Heart left ventricle (tissue), 16 donors: ENCODE data around the gene PSMG3. TPM values are rescaled to one million over a fixed set of nuclear protein-coding genes. Genes with fewer than 3 reads are reported as not detected.
A peak's percentile ranks its signal among the peaks of the same experiment; 100 is the strongest.

Source experiments
- ATAC-seq, 4 donors: fragments of 200-7000 bp; cut with Tn5 transposase; one replicate each; pipeline ENCODE4 v1.9.1; 2020 to 2022; ENCODE audit warnings: moderate library complexity in 4 of 4, mild to moderate bottlenecking in 3 of 4, moderate number of reproducible peaks in 1 of 4
- DNase-seq, 5 donors: peaks; one replicate each; pipeline ENCODE4 v3.0.0-alpha.2; 2020
- H3K27ac ChIP-seq, 12 donors: fragments of 200-600 bp; sonication (generic) in 4 of 12; one replicate each; pipeline versions ENCODE4 v1.5.0 to v1.8.0; 2016 to 2022; ENCODE audit warnings: mild to moderate bottlenecking in 2 of 12
- H3K27me3 ChIP-seq, 9 donors: fragments of 200-600 bp; sonication (generic) in 2 of 9; one replicate each; pipeline versions ENCODE4 v1.5.1 to v1.8.0; 2016 to 2022; ENCODE audit warnings: mild to moderate bottlenecking in 3 of 9
- H3K36me3 ChIP-seq, 9 donors: fragments of 200-600 bp; sonication (generic) in 2 of 9; one replicate each; pipeline versions ENCODE4 v1.5.0 to v1.8.0; 2018 to 2022; ENCODE audit warnings: mild to moderate bottlenecking in 2 of 9
- H3K4me1 ChIP-seq, 12 donors: fragments of 200-600 bp; sonication (generic) in 4 of 12; one replicate each; pipeline versions ENCODE4 v1.5.0 to v1.8.0; 2016 to 2022; ENCODE audit warnings: mild to moderate bottlenecking in 3 of 12
- H3K4me3 ChIP-seq, 12 donors: fragments of 200-600 bp; sonication (generic) in 4 of 12; one replicate each; pipeline versions ENCODE4 v1.5.0 to v1.8.0; 2017 to 2022; ENCODE audit warnings: mild to moderate bottlenecking in 9 of 12, moderate library complexity in 4 of 12
- H3K9me3 ChIP-seq, 12 donors: fragments of 200-600 bp; sonication (generic) in 4 of 12; one replicate each; pipeline versions ENCODE4 v1.5.0 to v1.8.0; 2016 to 2022; ENCODE audit warnings: mild to moderate bottlenecking in 1 of 12
- POLR2A ChIP-seq, 2 donors: fragments of 450-650 bp; IDR thresholded peaks; one replicate each; pipeline ENCODE4 v1.6.1; 2017; ENCODE audit warnings: antibody characterized with exemption in 2 of 2, mild to moderate bottlenecking in 2 of 2, moderate library complexity in 2 of 2
- WGBS, 4 donors: extraction: QIAGEN DNeasy Blood & Tissue Kit in 2 of 4; methylation state at CpG; one replicate each; pipeline versions ENCODE4 v1.1.5 to v1.1.7; 2013 to 2018; 5-methylcytosine and 5-hydroxymethylcytosine counted together
- intact Hi-C, 10 donors: fragments of 100-400 bp; cut with DNase I; formaldehyde crosslinking; loops; one replicate each; pipeline versions ENCODE4 v1.11.1 to v1.14.2; 2022
- polyA plus RNA-seq, 2 donors: library from polyadenylated mRNA; stranded (reverse); fragments of 200-250 nt; gene quantifications; one replicate each; pipeline ENCODE4 v1.2.3, GENCODE V29; 2013
- total RNA-seq, 9 donors: library from RNA; depleted of rRNA in 2 of 9; stranded (reverse); fragments of >200 nt in 2 of 9; fragmentation: NEBNext Ultra II Directional in 3 of 9; extraction: Animal tissue kit (Norgen Biotek cat#: 25700) in 3 of 9; gene quantifications; one replicate each; pipeline versions ENCODE4 v1.1.0 to v1.2.4, GENCODE V29; 2016 to 2023
- TF ChIP-seq, protein P1 (sequence below), 12 donors: fragments of 200-600 bp; sonication (generic) in 4 of 12; IDR thresholded peaks; one replicate each; pipeline versions ENCODE4 v1.5.0 to v1.8.0; 2018 to 2022; ENCODE audit warnings: antibody characterized with exemption in 12 of 12, mild to moderate bottlenecking in 5 of 12
- donor health status: ischemic (EF 13 %, LVEDD 7.1; RV severe dilation, severe dysfunction).
- donor health status: healthy with polysubstance abuse.
- donor health status: DM: no; HTN: yes; CAD: no.
- donor health status: DM: no; HTN: no; CAD: no.
- donor health status: ischemic (EF 25% LVEDD 6.9; RV normal size, moderate dysfunction).
- donor health status: ischemic (EF 25% LVEDD 5.7; RV mildly dilated, moderate dysfunction).
- donor health status: healthy.
- donor health status: DM: yes; HTN: yes; CAD: no.
- donor health status: ischemic (EF 35%, LVEDD 5.7; RV mildly dilated, moderate dysfunction).
- donor health status: nonischemic (EF 11% LVEDD 7.7; RV severe dilation, severe dysfunction).
- donor health status: DM: yes; HTN: yes; CAD: no.
- donor health status: PGD.
- donor health status: ischemic (EF 29% LVEDD 5.4; RV normal size, mild dysfunction).
- donor health status: nonischemic (EF 23%, LVEDD 6.1; RV moderate dilation, normal function).

PSMG3 gene
- total and polyA plus RNA-seq, 11 donors = 7.3 to 36.5 (median 13.8) TPM

DNA sequence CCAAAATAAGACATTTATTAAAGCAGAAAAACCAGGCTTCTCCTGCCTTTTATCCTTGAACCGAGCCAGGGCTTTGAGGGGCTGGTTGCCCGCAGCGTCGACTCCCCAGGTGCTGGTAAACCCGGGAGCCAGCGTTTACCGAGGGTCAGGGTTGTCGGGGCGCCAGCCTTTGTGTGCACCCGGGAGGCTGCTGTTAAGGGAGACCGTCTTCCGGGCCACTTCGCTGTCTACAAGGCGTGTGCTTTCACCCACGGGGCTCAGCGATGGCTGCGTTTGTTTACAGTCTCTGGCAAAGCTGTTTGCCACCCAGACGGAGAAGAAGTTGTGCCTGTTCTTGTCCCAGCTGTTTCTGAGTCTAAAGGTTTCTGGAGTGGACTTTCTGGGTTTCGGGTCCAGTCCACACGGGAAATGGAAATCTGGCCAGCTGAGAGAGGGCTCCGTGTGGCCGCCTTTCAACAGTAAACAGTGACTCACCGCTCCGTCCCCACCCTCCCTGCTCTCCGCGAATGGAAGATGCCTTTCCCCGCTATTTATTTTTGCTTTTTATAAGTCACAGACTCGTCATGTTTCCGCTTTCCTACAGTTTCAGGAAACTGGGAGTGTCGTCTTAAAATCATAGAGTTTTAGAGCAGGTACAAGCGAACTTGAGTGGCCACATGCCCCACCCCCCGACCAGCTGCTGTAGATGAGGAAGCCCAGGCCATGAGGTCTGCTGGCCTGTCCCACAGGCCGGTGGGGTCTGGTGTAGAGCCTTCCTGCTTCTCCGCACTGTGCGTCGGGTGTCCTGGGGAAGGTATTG, 37.2 kb downstream of the PSMG3 start:
- DNase-seq (peak; percentile 82 to 87 (median 83)), ATAC-seq (peak; percentile 18 to 55 (median 36))
- Histone ChIP-seq H3K4me1 (peaks cover 18 to 68% (median 51%) of the 10 kb centered on the region in 12 donors), H3K36me3 (peaks cover 0 to 13% (median 0%) of the 10 kb centered on the region in 9 donors), H3K4me3 (peak overlapping the region; percentile 39 to 94 (median 66)), H3K27ac (peak overlapping the region; percentile 90 to 100 (median 96)), H3K27me3 (no peaks in the 10 kb centered on the region), H3K9me3 (no peaks in the 10 kb centered on the region)
- TF ChIP-seq, protein P1, sequence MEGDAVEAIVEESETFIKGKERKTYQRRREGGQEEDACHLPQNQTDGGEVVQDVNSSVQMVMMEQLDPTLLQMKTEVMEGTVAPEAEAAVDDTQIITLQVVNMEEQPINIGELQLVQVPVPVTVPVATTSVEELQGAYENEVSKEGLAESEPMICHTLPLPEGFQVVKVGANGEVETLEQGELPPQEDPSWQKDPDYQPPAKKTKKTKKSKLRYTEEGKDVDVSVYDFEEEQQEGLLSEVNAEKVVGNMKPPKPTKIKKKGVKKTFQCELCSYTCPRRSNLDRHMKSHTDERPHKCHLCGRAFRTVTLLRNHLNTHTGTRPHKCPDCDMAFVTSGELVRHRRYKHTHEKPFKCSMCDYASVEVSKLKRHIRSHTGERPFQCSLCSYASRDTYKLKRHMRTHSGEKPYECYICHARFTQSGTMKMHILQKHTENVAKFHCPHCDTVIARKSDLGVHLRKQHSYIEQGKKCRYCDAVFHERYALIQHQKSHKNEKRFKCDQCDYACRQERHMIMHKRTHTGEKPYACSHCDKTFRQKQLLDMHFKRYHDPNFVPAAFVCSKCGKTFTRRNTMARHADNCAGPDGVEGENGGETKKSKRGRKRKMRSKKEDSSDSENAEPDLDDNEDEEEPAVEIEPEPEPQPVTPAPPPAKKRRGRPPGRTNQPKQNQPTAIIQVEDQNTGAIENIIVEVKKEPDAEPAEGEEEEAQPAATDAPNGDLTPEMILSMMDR (IDR thresholded peaks at IDR 0.05) = no peak
- peak in 1 of 2 donors; percentile 77 for TF ChIP-seq POLR2A (IDR thresholded peaks at IDR 0.05)
- intact Hi-C loops = loop anchor here in 2 of 10 donors (5.0 kb wide), 2 partner anchors 35 to 40 kb away; partner anchors contain the start of gene PSMG3 (in 1 of the 2)
- 16 to 26% (median 23%) methylated on average over 35 to 36 of the region's 36 CpGs for WGBS, 4 donors

- WGBS, 4 donors = 34 to 45% (median 37%) methylated on average over 5 to 10 of the region's 10 CpGs
Observed at GRCh38 chr7:1531979-1532455, 37.8 kb downstream of the PSMG3 start.

DNA sequence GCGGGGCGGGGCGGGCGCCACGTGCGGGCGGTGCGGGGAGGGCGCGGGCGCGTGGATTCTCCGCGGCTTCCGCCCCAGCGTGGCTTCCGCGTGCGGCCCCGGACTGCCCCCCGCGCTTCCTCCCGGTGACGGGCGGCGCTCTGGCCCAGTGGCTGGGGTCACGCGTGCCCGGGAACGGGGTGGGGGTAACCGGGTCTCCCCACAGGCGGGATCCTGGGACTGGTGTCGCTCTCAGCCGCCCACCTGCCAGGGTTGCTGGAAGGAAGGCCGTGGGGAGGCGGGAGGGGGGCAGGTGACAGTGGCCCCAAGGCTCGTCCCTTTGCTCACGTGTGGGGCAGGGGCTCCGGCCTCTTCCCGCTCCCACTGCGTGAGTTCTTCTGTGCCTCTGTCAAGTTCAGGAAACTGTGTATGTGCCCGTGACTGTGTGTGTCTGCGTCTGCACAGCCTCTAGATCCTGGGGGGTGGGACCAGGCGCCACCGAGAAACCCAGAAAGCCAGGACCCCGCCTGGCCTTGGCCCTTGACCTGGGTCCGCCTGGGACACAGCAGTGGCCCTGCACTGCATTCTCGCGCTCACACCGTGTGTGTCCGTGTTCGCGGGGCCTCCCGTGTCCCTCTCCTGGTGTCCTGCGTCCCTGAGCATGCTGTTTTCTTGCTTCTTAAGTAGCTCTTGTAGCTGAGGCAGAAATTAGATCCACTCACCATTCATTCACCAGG, 38.4 kb downstream of the PSMG3 start:
- ATAC-seq = peak in 3 of 4 donors; percentile 0 to 4 (median 2)
- peak in 4 of 5 donors; percentile 50 to 78 (median 52) for DNase-seq
- intact Hi-C loops = loop anchor here in 2 of 10 donors (5.0 kb wide), 2 partner anchors 36 to 41 kb away; partner anchors contain the start of gene PSMG3 (in 1 of the 2)
- Histone ChIP-seq H3K9me3 (no peaks in the 10 kb centered on the region), H3K36me3 (peaks cover 0 to 13% (median 0%) of the 10 kb centered on the region in 9 donors), H3K27ac (peak overlapping the region; percentile 90 to 100 (median 96)), H3K27me3 (no peaks in the 10 kb centered on the region), H3K4me3 (peak overlapping the region; percentile 39 to 94 (median 66)), H3K4me1 (peaks cover 14 to 60% (median 40%) of the 10 kb centered on the region in 12 donors)
- WGBS, 4 donors = 4 to 10% (median 6%) methylated on average over 19 to 55 of the region's 55 CpGs
- TF ChIP-seq, protein P1 (IDR thresholded peaks at IDR 0.05) = no peak
- TF ChIP-seq POLR2A (IDR thresholded peaks at IDR 0.05) = no peak

More at GRCh38 chr7:1531979-1532455, 37.8 kb downstream of the PSMG3 start:
- TF ChIP-seq, protein P1 (IDR thresholded peaks at IDR 0.05) = no peak
- no peak for TF ChIP-seq POLR2A (IDR thresholded peaks at IDR 0.05)
- intact Hi-C loops = loop anchor here in 2 of 10 donors (5.0 kb wide), 2 partner anchors 35 to 40 kb away; partner anchors contain the start of gene PSMG3 (in 1 of the 2)
- Histone ChIP-seq H3K27me3 (no peaks in the 10 kb centered on the region), H3K4me1 (peaks cover 18 to 63% (median 46%) of the 10 kb centered on the region in 12 donors), H3K4me3 (peak overlapping the region; percentile 39 to 94 (median 66)), H3K36me3 (peaks cover 0 to 13% (median 0%) of the 10 kb centered on the region in 9 donors), H3K27ac (peak overlapping the region; percentile 90 to 100 (median 96)), H3K9me3 (no peaks in the 10 kb centered on the region)
- DNase-seq (no peak), ATAC-seq (no peak)
